H7 (cell line): ENCODE results near the gene AK3. TPM values are rescaled to one million over a fixed set of nuclear protein-coding genes. Genes with fewer than 3 reads are reported as not detected.
A peak's percentile ranks its signal among the peaks of the same experiment; 100 is the strongest.

ENCODE experiments used
- DNase-seq: peaks from one replicate; pipeline ENCODE4 v3.0.0; 2012
- H3K27me3 ChIP-seq: 2 replicates; pipeline ENCODE4 v1.6.0; 2011; ENCODE audit warnings: mild to moderate bottlenecking, low read length; ENCODE audit not compliant: control insufficient read depth, insufficient read depth
- H3K36me3 ChIP-seq: replicated peaks from 2 replicates; pipeline ENCODE4 v1.5.1; 2011; ENCODE audit warnings: low read length; ENCODE audit not compliant: control insufficient read depth, insufficient read depth
- H3K4me3 ChIP-seq: 2 replicates; pipeline ENCODE4 v1.5.1; 2011; ENCODE audit warnings: low read depth, mild to moderate bottlenecking, control low read depth, low read length, moderate library complexity; ENCODE audit not compliant: insufficient read depth
- total RNA-seq: library from RNA; depleted of rRNA; stranded (reverse); fragments of >200 nt; shearing (Covaris generic); gene quantifications from 2 replicates; pipeline ENCODE4 v1.2.3, GENCODE V29; 2014

Gene AK3
- total RNA-seq, 1 experiment from 2014 or later = 118 TPM

DNA sequence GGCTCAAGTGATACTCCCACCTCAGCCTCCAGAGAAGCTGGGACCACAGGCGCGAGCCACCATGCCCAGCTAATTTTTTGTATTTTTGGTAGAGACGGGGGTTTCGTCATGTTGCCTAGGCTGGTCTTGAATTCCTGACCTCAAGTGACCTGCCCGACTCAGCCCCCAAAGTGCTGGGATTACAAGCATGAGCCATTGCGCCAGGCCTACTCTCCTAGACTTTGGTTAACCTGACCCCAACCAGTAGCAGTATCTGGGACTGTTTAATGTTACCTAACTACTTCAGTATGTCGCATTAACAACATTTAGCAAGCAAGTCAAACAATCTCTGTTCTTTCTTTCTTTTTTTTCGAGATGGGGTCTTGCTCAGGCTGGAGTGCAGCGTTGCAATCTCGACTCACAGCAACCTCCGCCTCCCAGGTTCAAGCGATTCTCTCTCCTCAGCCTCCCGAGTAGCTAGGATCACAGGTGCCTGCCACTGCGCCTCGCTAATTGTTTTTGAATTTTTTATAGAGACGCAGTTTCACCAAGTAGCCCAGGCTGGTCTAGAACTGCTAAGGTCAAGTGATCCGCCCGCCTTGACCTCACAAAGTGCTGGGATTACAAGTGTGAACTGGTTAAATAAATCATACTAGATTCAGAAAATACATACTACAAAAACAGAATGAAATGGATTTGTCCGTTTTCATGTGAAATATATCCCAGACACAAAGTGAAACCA is 2.0 kb downstream of the AK3 start:
- Histone ChIP-seq H3K36me3 (no peaks in the 10 kb centered on the region), H3K27me3 (no peaks in the 10 kb centered on the region), H3K4me3 (peak overlapping the region; percentile 97)
- no peak for DNase-seq

DNA sequence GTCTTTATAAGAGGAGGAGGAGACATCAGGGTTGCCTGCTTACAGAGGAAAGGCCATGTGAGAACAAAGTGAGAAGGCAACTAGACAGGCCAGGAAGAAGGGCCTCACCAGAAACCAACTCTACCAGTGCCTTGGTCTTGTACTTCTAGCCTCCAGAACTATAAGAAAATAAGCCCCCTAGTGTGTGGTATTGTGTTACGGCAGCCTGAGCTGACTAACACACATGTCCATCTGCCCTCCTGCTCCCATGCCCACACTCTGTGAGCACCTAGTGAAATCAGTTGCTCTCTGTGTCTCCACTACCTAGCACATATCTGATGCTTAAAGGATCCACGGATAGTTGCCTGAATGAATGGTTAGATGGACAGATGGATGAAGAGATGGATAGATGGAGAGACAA is 6.9 kb downstream of the AK3 start:
- H3K4me3 ChIP-seq = no peak overlapping the region
- DNase-seq = no peak
- no peaks in the 10 kb centered on the region for H3K27me3 ChIP-seq
- H3K36me3 ChIP-seq = no peaks in the 10 kb centered on the region

DNA sequence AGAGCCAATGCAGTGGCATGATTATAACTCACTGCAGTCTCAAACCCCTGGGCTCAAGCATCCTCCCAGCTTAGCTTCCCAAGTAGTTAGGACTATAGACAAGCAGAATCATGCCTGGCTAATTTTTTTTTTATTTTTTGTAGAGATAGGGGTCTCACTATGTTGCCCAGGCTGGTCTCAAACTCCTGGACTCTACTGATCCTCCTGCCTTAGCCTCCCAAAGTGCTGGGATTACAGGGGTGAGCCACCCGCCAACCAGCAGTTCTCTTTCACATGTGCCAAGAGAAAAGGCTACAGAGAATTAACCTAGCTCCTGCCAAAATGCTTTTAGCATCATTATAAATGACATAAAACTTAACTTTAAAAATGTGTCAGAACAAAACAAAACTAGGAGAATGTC is 8.1 kb downstream of the AK3 start:
- no peak for DNase-seq
- no peaks in the 10 kb centered on the region for H3K27me3 ChIP-seq
- no peaks in the 10 kb centered on the region for H3K36me3 ChIP-seq
- H3K4me3 ChIP-seq = no peak overlapping the region

DNA sequence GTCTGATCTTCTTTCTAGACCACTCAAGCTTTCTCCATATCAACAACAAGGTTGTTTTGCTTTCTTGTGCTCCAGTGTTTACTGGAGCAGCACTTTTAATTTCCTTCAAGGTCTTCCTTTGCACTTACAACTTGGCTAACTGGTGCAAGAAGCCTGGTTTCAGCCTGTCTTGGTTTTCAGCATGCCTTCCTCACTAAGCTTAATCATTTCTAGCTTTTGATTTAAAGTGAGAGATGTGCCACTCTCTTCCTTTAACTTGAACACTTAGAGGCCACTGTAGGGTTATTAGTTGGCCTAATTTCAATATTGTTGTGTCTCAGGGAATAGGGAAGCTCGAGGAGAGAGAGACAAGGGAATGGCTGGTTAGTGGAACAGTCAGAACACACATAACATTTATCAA is 13.4 kb downstream of the AK3 start:
- Histone ChIP-seq H3K27me3 (no peaks in the 10 kb centered on the region), H3K4me3 (no peak overlapping the region), H3K36me3 (peaks cover 2% of the 10 kb centered on the region; the same call in 1 of the 2 replicates)
- no peak for DNase-seq

DNA sequence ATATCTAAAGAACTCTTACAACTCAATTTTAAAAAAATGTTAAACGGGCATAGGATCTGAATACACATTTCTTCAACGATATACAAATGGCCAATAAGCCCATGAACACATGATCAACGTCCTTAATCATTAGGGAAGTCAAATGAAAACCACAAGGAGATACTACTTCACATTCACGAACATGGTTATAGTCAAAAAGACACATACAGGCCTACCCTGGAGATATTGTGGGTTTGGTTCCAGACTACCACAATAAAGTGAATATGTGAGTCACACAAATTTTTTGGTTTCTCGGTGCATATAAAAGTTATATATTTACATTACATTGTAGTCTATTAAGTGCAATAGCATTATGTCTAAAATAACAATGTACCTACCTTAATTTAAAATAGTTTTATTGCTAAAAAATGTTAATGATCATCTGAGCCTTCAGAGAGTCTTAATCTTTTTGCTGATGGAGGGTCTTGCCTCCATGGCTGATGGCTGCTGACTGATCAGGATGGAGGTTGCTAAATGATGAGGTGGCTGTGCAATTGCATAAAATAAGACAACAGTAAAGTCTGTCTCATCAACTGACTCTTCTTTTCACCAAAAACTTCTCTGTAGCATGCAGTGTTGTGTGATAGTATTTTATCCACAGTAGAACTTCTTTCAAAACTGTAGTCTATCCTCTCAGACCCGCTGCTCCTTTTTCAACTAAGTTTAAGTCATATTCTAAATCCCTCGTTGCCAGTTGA is 15.1 kb downstream of the AK3 start:
- Histone ChIP-seq H3K27me3 (no peaks in the 10 kb centered on the region), H3K36me3 (peaks cover 3% of the 10 kb centered on the region; the same call in 1 of the 2 replicates), H3K4me3 (no peak overlapping the region)
- no peak for DNase-seq

DNA sequence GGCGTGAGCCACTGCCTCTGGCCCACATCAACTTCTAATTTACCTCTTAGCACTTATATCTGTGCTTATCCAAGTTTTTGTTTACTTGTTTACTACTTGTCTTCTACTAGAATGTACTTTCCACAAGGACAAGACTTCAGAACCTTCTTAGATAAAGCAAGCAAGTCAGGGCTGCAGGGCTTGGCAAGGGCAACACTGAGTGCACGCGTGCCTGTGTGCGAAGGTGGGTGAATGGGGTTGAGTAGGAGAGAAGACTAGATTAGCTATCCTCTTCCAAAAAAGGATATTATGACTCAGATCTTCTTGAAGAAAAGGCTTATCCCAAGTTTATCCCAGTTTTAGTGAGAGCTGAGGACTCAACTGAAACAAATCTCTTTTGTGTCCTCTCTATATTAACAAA is 19.3 kb downstream of the AK3 start:
- no peak for DNase-seq
- Histone ChIP-seq H3K27me3 (no peaks in the 10 kb centered on the region), H3K36me3 (peaks cover 23% of the 10 kb centered on the region), H3K4me3 (no peak overlapping the region)

DNA sequence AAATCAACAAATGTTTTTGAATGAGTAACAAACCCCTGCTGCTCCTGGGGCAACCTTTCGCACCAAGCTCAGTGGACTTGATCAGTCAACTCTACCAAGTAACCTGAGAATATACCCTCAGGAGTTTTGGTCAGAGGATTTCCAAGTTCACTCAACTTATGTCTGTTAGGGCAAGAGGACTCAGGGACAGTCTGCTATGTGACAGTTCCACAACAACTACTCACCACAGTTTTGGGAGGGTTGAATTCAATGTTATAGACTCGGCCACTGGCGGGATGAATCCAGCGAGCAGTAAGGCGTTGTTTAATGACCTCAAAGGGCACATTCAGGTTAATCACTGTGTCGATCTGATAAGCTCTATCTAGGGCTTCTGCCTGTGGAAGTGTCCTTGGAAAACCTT is 22.1 kb downstream of the AK3 start:
- peaks cover 24% of the 10 kb centered on the region for H3K36me3 ChIP-seq
- no peak for DNase-seq
- H3K27me3 ChIP-seq = no peaks in the 10 kb centered on the region
- H3K4me3 ChIP-seq = no peak overlapping the region

DNA sequence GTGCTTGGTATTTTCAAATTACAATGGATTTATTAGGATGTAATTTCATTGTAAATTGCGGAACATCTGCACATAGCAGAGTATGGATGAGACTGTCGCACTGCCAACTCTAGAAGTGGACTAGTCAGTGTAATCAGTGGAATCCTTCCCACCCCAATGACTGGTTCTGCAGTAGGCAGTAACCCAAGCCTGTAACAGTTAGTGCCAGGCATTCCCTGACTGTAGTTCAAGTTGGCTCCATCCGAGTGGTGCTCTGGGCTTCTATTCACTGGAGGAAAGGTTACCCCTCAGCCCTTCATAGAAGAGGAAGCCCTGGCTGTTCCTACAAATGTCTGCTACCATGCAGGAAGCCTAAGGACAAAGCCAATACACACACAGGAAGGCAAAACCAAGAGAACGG is 23.2 kb downstream of the AK3 start:
- no peaks in the 10 kb centered on the region for H3K27me3 ChIP-seq
- no peak overlapping the region for H3K4me3 ChIP-seq
- DNase-seq = no peak
- peaks cover 25% of the 10 kb centered on the region for H3K36me3 ChIP-seq

DNA sequence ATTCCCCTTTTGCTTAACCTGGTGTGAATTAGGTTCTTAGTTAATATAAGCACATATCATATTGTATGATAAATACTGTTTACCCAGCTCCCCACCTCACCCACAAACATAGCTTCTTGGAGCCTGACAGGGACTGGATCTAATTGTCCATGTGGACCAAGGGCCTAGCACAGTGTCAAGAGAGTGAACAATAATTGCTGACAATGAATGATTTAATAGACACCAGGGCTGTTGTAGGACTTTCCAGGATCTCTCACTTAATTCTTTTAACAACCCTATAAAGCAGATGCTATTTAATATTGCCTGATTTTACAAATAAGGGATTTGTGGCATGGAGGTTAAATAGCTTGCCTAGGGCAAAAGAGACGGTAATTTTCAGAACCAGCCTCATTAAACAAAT is 24.8 kb downstream of the AK3 start:
- H3K36me3 ChIP-seq = peaks cover 24% of the 10 kb centered on the region
- DNase-seq = no peak
- H3K27me3 ChIP-seq = no peaks in the 10 kb centered on the region
- H3K4me3 ChIP-seq = no peak overlapping the region

DNA sequence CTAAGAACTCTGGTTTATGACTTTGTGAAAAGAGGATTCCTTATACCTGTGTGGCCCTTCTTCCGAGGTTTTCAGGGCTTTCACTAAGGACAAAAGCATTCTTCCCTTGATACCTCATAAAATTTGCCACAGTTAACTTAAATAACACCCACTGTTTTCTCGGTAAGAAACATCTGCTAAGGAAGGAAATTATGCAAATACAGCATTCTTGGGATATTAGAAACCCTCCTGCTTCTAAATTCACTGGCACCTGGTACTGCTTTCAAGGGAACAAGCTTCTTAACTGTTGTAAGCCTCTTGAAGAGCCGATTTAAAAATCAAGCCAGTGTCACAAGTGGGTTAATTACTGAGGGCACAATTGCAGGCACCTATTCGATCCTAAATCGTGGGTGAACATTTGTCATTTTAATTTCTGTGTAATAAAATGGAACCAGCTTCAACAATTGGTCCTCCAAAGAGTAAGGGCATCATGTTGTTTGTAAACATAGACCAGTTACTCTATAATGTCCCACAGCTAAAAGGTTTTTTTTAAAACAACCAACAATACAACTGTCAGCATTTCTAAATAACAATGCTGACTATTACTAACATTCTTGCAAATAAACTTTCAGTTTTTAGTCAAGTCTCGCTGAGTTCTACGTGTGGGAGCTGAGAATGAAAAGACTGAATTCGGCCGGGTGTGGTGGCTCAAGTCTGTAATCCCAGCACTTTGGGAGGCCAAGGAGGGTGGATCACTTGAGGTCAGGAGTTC is 26.6 kb downstream of the AK3 start:
- no peak overlapping the region for H3K4me3 ChIP-seq
- no peaks in the 10 kb centered on the region for H3K27me3 ChIP-seq
- no peak for DNase-seq
- H3K36me3 ChIP-seq = peaks cover 23% of the 10 kb centered on the region

DNA sequence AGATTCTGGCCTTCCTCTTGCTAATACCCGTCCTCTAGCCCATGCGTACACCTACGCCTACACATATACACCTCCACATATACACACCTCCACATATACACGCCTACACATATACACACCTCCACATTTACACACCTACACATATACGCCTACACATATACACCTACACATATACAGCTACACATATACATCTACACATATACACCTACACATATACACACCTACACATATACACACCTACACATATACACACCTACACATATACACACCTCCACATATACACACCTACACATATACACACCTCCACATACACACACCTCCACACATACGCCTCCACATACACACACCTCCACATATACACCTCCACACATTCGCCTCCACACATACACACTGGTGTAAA is 27.2 kb downstream of the AK3 start:
- H3K27me3 ChIP-seq = no peaks in the 10 kb centered on the region
- no peak for DNase-seq
- H3K36me3 ChIP-seq = peaks cover 20% of the 10 kb centered on the region
- H3K4me3 ChIP-seq = no peak overlapping the region

DNA sequence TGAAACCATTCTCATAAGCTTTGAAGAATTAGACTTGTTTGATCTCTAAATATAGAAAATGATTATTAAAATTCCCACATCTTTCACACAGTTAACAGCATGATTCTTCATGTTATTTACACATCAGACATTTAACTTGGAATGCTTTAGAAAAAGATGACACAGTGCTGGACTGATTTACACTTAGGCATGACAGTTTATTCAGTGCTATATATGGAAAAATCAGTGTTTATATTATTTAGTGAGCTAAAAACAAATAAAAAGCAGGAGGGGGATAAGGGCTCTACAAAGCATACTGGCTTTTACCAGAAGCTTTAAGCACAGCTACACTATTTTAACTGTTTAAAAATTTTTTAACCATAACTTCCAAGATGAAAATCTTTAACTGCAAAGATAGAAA is 31.6 kb downstream of the AK3 start:
- Histone ChIP-seq H3K4me3 (no peak overlapping the region), H3K36me3 (peaks cover 1% of the 10 kb centered on the region), H3K27me3 (no peaks in the 10 kb centered on the region)
- DNase-seq = no peak

DNA sequence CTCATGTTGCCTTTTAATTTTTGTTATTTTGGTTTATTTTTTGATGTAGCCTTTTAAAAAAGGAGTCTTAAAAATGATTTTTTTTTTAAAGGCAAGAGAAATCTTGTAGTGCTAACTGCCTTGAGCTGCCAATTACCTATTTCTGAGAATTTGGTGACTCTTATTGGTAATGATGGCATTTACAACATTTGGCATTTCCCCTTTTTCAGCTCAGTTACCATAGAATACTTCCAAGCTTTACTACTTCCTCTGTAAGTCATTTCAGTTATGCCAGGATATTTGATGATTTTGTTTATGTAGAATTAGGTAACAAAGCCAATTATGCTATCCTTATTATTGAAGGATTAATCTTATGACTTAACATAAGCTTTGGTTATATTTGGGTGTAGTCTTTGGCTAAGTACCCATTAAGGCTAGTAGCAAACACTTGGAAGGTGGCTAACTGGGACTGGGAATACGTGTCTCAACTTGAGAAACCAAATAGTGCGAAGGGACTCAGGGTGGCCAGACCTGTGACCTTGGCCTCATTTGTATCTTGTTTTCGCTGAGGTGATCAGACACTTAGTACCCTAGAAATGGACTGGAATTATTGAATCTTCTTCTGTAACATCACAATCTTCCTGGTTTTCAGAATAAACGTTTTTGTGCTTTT is 33.9 kb downstream of the AK3 start:
- DNase-seq = no peak
- Histone ChIP-seq H3K27me3 (no peaks in the 10 kb centered on the region), H3K4me3 (no peak overlapping the region), H3K36me3 (peaks cover 2% of the 10 kb centered on the region)

DNA sequence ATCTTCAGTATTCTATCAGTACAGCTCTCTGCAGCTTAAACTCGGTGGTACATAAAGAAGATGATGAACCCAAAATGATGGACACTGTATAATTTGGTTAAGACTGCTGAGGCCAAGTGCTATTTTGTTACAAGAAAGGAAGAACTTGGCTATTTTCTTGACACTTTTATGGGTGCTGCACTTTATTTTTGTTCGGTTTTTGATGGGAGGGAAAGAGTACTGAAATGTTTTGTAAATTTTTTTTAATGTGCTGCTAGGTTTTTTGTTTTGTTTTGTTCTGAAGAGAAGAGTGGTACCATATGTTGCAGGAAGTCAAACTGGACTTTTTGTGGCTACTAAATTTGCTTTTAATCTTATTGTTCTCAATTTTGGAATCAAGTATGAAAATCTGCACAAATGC is 35.0 kb downstream of the AK3 start:
- Histone ChIP-seq H3K4me3 (no peak overlapping the region), H3K36me3 (peaks cover 2% of the 10 kb centered on the region)

More for the DNA sequence above, 35.0 kb downstream of the AK3 start:
- DNase-seq = no peak
- no peaks in the 10 kb centered on the region for H3K27me3 ChIP-seq
